GM19099 (cell line): ENCODE results near the gene ATG2B.

Experiments used
- POLR2A ChIP-seq: IDR thresholded peaks from 3 replicates; pipeline ENCODE4 v1.6.1; 2011; ENCODE audit warnings: low read depth; ENCODE audit not compliant: insufficient read length; ENCODE audit errors: extremely low read depth

ATG2B gene

DNA sequence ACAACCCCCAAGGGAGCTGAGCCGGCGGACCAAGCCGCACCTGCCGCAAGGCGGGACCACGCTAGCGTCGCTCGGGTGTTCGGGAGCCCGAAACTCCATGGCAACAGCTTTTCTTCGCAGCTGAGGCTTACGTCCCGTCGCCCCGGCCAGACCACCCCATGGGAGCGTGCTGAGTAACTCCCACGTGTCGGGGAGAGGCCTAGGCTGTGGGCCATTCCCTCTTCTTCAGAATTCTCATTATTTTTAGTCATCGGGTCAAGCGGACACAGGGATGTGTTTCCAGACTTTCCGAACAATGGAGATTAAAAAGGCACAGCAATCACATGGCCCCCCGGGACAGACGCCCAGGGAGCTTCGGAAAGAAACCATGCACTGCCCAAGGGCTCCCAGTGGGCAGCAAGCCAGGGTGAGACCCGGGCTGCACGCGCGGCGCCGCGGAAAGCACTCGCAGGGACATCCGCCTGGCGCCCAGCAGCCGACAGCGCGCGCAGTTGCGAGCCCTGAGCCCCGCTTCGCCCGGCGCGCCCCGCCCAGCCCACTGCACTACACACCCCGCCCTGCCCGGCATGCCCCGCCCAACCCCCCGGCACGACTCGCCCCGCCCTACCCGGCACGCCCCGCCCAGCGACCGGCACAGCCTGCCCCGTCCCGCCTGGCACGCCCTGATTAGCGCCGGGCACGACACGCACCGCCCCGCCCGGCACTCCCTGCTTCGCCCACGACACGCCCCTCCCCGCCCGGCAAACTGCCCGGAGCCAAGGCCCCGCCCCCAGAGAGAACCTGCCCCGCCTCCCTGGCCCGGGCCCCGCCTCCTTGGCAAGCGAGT is 28.4 kb upstream of the ATG2B start:
- TF ChIP-seq POLR2A: peak; percentile 72

DNA sequence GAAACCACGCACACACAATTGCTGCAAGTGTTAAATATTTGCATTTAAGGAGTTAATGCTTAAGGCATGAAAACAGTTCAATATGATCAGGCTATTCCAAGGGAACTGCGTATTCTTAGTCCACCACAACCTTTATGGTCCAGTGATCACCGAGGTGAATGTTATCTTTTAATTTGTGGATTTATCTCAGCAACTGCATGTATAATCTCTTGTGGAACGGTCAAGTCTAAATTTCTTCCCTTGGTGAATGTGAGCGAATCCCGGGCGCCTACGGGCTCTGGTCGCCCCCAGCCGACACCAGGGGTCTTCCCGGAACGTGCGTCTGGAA is 27.8 kb upstream of the ATG2B start:
- TF ChIP-seq POLR2A: no peak

DNA sequence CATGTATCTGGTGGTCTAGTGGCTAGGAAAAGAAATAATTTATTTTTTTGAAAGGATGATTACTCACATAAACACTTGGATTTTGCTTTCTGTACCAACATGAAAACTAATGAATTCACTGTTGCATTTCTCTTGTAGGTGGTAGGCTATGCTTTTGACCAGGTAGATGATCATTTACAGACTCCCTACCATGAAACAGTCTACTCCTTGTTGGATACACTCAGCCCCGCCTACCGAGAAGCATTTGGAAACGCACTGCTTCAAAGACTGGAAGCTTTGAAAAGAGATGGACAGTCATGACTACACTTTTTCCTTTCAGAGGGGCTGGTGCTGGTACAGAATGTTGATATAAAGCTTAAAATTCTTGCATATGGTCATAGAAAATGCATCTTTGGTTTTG is 22.2 kb upstream of the ATG2B start:
- no peak for TF ChIP-seq POLR2A

DNA sequence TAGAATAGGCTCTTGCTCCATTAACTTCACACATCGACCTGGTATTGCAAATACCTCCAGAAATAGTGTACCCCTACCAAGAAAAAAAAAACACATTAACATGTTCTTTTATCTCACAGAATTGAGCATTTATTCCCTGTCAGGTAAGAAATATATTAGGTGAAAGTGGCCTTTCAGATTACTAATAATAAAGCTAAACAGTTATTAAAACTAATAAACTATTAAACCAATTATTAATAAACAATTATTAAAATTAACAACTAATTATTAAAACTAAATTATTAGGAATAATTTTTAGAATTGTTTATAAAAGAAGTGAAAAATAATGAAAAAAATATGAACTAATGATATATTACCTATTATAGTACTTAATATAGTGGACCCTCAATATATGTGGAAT is 21.6 kb upstream of the ATG2B start:
- no peak for TF ChIP-seq POLR2A

DNA sequence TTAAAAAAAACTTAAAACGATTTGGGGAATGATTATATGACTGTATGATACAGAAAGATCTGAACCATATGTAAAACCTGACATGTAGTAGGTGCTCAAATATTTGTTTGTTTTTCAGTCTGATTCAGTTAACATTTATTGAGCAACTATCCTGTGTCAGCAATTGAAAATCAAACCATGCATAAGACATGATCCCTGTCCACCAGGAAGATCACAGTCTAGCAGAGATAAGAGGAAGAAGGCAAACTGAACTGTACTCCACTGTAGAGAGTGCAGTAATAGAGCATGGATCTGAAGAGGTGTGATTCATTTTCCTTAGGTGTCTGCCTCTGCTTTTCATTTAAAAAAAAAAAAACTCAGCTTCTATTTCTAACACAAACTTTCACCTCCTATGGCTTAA is 20.9 kb upstream of the ATG2B start:
- no peak for TF ChIP-seq POLR2A

DNA sequence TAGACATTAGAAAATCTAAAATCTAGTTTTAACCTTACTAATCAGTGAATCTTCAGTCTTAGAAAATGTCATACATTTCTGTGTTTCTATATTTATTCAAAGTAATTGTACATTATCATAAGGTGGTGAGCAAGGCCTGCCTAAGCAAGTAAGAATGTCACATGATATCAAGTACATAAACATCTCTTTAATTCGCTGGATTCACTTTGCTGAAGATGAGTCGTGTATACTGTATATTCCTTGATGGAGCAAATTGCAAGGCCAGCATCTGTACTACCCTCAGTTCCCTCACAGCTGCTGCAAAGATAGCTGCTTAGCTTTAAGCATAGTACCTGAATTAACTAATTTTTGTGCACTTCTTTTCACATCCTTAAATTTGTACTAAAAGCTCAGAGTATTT is 20.3 kb upstream of the ATG2B start:
- no peak for TF ChIP-seq POLR2A

DNA sequence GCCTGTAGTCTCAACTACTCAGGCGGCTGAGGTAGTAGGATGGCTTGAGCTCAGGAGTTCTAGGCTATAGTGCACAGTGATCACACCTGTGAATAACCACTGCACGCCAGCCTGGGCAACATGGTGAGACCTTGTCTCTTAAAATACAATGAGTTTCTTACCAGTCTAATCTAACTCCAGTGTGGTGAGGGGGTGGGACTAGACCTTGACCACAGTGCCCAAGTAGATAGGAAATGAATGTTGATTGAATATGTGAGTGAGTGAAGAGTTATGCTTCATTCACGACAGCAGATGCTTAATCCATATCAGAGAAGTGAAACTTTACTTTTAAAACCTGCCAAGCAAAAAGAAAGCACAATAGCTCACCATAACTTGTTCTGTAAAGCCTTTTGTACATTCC is 17.6 kb upstream of the ATG2B start:
- TF ChIP-seq POLR2A: no peak

DNA sequence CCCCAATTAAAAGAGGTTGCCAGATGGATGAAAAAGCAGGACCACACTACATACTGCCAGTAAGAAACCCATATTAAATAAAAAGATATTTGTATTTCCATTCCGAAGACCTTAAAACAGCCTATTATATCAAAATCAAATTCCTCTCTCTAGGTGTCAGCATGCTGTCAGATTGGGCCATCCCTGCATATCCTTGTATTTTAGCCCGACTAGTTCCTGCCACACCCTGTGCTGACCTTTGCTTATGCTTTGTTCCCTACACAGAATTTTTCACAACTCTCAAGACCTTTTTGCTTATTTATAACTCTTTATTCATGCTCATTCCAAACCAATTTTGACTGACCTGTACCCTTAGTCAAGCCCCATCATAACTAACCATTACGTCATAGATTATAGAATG is 13.0 kb upstream of the ATG2B start:
- no peak for TF ChIP-seq POLR2A

DNA sequence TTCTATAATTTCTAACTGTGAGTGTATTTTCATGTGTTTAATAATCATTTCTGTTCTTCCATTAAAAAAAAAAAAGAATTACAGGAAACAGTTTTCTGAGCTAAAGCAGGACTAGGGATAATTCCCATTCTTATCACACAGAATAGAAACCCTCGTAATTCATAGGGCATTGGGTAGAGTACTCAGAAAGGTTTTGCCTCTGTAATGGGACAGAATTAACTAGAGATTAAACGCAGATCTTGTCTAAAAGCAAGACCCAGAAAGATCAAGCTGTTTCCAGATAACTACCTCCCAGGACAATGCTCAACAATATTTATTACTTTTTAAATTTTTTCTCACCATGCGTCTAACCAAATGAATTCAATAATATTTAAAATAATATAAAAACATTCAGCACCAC is 10.4 kb upstream of the ATG2B start:
- TF ChIP-seq POLR2A: no peak

DNA sequence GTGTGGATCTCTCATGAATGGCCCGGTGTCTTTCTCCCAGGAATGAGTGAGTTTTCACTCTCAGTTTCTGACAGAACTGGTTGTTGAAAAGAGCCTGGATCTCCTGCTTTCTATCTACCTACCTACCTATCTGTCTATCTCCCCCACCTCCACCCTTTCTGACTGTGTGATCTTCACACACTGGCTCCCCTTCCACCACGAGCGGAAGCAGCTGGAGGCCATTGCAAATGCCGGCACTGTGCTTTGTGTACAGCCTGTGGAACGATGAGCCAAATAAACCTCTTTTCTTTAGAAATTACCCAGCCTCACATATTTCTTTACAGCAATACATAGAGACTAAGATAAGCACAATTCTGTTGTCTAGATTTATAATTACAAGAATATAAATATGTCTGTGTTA is 7.4 kb upstream of the ATG2B start:
- no peak for TF ChIP-seq POLR2A

DNA sequence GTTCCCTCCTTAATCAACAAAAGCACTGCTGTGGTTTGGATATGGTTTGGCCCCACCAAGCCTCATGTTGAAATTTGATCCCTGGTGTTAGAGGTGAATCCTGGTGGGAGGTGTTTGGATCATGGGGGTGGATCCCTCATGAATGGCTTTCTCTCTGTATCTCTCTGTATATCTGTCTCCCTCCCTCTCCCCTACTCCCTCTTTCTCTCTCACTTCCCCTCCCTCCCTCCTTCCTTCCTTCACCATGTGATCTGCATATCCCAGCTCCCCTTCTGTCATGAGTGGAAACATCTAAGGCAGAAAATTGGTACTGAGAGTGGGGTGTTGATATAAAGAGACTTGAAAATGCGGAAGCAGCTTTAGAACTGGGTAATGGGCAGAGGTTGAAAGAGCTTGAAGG is 5.4 kb upstream of the ATG2B start:
- TF ChIP-seq POLR2A: no peak

DNA sequence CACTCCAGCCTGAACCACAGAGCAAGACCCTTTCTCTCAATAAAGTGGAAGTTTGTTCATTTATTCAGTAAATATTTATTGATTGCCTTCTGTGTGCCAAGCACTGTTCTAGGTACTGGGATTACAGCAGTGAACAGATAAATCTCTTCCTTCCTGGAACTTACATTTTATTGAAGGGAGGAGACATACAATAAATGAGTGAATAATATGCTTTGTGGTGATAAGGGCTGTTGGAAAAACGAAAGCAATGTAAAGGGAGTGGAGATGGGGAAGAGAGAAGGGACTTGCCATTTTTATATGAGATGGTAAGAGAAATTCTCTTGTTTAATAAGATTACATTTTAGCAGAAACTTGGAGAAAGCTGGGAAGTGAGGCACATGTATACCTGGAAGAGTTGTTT is 1.8 kb upstream of the ATG2B start:
- no peak for TF ChIP-seq POLR2A

DNA sequence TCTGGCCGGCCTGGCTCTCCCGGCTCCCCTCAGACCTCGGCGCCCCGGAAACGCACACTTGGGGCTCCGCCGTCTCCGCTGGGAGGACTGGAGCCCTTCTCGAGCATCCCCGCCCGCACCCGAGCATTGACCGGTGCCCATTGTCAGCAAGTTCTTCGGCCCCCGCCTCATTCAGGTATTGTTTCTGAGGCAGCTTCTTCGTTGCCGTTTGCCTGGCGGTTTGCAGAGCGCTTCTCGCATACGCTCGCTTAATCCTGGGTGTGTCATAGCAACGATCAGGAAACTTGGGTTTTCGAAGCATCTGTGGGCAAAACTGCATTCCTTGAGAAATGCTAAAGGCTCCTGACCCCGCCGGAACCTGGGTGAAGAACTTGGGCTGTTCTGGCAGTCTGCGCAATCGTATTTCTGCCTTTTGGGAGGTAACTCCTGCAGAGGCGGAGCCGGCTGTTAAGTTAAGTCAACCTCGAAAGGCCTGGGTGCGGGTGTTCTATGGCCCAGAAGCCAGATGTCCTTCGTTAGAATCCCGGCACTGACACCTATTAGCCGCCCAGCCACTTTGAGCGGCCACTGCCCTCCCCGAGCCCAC is 703 bp upstream of the ATG2B start:
- no peak for TF ChIP-seq POLR2A

DNA sequence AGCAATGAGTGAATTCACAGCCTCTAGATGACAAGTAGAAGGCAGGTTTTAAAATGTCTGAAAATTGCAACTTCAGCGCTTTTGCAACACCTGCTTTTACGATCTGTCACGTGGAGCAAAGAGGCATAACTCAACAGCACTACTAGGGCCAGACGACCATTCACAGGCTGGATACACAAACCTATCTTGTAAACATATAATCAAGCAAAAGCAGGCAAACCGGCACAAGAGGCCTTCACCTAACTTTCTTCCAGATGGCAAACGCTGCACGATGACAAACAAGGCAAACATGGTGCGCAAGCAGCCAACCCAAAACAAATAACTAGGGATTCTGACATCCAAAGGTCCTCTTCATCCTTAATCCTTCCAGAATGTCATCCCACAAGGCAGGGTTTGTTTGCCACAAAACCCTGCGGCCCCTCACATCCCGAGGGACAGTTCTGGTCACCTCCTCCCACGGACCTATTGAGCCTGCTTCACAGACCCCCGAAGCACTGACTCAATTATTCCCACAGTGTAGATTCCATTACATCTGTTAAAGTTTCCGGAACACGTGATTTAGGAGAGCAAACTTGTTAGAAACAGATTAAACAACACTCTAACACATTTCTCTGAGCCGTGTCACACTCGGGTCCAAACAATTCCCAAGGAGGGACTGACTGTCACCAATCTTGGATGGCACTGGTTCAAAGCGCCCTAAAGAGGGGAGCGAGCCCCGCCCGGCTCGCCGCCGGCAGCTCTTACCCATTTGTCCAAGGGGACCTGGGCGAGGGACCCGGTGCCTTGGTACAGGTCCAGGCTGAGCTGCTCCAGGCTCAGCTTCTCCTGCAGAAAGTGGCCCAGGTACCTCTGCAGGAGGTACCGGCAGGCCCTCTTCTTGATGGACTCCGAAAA is 823 bp downstream of the ATG2B start:
- no peak for TF ChIP-seq POLR2A

DNA sequence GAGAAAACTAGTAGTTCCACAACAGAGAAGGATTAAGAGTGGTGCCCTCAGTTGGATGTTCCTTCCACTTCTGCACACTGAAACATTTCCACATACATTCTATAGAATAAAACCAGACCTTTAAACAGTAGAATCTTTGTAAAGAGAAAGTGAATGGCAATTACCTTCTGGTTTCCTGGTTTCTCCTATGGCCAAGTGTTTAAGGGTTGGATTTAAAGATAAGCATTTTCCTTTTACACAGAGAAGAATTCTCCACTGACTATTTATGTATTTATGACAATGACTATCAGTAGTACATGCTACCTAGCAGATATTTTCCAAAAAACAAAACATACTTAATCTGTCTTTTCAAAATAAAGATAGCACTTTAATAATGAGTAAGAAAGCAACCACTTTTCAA is 3.2 kb downstream of the ATG2B start:
- TF ChIP-seq POLR2A: no peak

DNA sequence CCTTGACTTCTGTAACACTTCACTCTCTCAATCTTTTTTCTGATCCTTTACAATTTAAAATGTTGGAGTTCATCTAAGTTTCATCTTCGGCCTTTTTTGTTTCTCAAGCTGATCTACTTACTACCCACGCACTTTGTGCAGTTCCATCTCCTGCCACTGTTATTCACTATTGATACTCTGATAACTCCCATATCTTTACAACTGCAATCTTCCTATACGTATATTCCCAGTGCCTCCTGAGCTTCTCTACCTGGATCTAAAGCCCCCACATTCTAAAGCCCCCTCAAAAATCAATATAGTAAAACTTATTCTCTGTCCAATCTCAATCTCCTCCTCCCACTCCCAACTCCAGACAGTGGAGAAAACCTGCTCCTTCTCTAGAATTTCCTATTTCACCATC is 5.9 kb downstream of the ATG2B start:
- TF ChIP-seq POLR2A: no peak

DNA sequence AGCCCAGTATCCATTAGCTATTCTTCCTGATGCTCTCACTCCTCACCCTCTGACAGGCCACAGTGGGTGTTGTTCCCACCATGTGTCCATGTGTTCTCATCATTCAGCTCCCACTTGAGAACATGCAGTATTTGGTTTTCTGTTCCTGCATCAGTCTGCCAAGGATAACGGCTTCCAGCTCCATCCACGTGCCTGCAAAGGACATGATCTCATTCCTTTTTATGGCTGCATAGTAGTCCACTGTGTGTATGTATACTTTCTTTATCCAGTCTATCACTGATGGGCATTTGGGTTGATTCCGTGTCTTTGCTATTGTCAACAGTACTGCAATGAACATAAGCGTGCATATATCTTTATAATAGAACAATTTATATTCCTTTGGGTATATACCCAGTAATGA is 8.9 kb downstream of the ATG2B start:
- no peak for TF ChIP-seq POLR2A

DNA sequence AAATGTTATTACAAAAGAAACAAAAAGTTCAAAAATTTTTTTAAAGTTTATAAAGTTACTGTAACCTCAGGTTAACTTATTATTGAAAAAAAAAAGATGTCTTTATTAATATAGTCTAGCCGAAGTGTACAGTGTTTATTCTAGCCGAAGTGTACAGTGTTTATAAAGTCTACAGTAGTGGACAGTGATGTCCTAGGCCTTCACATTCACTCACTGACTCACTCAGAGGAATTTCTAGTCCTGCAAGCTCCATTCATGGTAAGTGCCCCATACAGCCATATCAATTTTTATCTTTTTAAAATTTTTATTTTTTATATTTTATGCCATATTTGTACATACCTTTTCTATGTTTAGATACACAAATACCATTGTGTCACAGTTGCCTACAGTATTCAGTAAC is 10.4 kb downstream of the ATG2B start:
- no peak for TF ChIP-seq POLR2A
